Rectal smooth muscle tissue (tissue), 1 donor: Measurements from ENCODE around the gene ZNF626.
"Not testable (repeated sequence)": the region's sequence is repeated elsewhere in the genome, so short reads cannot be mapped to it uniquely, and the experiment has no call there.

Experiments used
- H3K27ac ChIP-seq: one replicate; pipeline ENCODE4 v1.7.0; 2013; ENCODE audit warnings: low read depth, low read length, inconsistent platforms
- H3K27me3 ChIP-seq: one replicate; pipeline ENCODE4 v1.7.0; 2013; ENCODE audit warnings: low read length; ENCODE audit not compliant: control insufficient read depth, insufficient read depth
- H3K36me3 ChIP-seq: one replicate; pipeline ENCODE4 v1.7.0; 2013; ENCODE audit warnings: low read length; ENCODE audit not compliant: control insufficient read depth, insufficient read depth
- H3K4me1 ChIP-seq: one replicate; pipeline ENCODE4 v1.7.0; 2013; ENCODE audit warnings: low read length; ENCODE audit not compliant: control insufficient read depth, insufficient read depth
- H3K4me3 ChIP-seq: one replicate; pipeline ENCODE4 v1.7.0; 2013; ENCODE audit warnings: low read length
- H3K9ac ChIP-seq: one replicate; pipeline ENCODE4 v1.7.0; 2013; ENCODE audit warnings: low read length

Gene ZNF626

GRCh38 chr19:20661150-20661819 is at the start of gene ZNF626:
ZNF626 (minus strand) TSS chr19:20661571; CDS start chr19:20661446, 125 bp downstream.
- no peaks in the 10 kb centered on the region for H3K36me3 ChIP-seq
- H3K4me1 ChIP-seq, result no peaks in the 10 kb centered on the region
- H3K27ac ChIP-seq, result peak within 1 kb of the TSS; percentile 89
- H3K4me3 ChIP-seq, result peak within 1 kb of the TSS; percentile 92
- no peaks in the 10 kb centered on the region for H3K27me3 ChIP-seq
- peak within 1 kb of the TSS; percentile 95 for H3K9ac ChIP-seq

GRCh38 chr19:20669263-20669662 is 7.9 kb upstream of the ZNF626 start:
- H3K27me3 ChIP-seq, result no peaks in the 10 kb centered on the region
- H3K4me1 ChIP-seq, result no peaks in the 10 kb centered on the region
- H3K9ac ChIP-seq, result no peak overlapping the region
- H3K27ac ChIP-seq, result no peak overlapping the region
- no peak overlapping the region for H3K4me3 ChIP-seq
- no peaks in the 10 kb centered on the region for H3K36me3 ChIP-seq

GRCh38 chr19:20667281-20667680 is 5.9 kb upstream of the ZNF626 start:
- Histone ChIP-seq H3K27me3 (no peaks in the 10 kb centered on the region), H3K27ac (no peak overlapping the region), H3K9ac (no peak overlapping the region), H3K4me1 (no peaks in the 10 kb centered on the region), H3K36me3 (no peaks in the 10 kb centered on the region), H3K4me3 (no peak overlapping the region)

- peak overlapping the region; percentile 56 for H3K27ac ChIP-seq
- no peak overlapping the region for H3K9ac ChIP-seq
- H3K36me3 ChIP-seq, result no peaks in the 10 kb centered on the region
- H3K4me1 ChIP-seq, result no peaks in the 10 kb centered on the region
- no peaks in the 10 kb centered on the region for H3K27me3 ChIP-seq
- H3K4me3 ChIP-seq, result peak overlapping the region; percentile 8
Measured at GRCh38 chr19:20664901-20665781, 3.8 kb upstream of the ZNF626 start.

GRCh38 chr19:20664475-20664874 is 3.1 kb upstream of the ZNF626 start:
- not testable (repeated sequence) for H3K36me3 ChIP-seq, H3K9ac ChIP-seq, H3K27me3 ChIP-seq, H3K4me3 ChIP-seq, H3K4me1 ChIP-seq
- peak overlapping the region; percentile 56 for H3K27ac ChIP-seq

GRCh38 chr19:20662421-20663105 is 1.2 kb upstream of the ZNF626 start:
- no peak overlapping the region for H3K4me3 ChIP-seq
- H3K27me3 ChIP-seq, result no peaks in the 10 kb centered on the region
- H3K9ac ChIP-seq, result no peak overlapping the region
- no peaks in the 10 kb centered on the region for H3K36me3 ChIP-seq
- H3K27ac ChIP-seq, result no peak overlapping the region
- no peaks in the 10 kb centered on the region for H3K4me1 ChIP-seq

GRCh38 chr19:20660473-20661140 is 764 bp downstream of the ZNF626 start:
- Histone ChIP-seq H3K9ac (no peak overlapping the region), H3K4me3 (peak overlapping the region; percentile 92), H3K27me3 (no peaks in the 10 kb centered on the region), H3K4me1 (no peaks in the 10 kb centered on the region), H3K36me3 (no peaks in the 10 kb centered on the region), H3K27ac (peak overlapping the region; percentile 89)

- Histone ChIP-seq H3K27me3 (no peaks in the 10 kb centered on the region), H3K36me3 (peaks cover 9% of the 10 kb centered on the region), H3K9ac (no peak overlapping the region), H3K27ac (no peak overlapping the region), H3K4me1 (no peaks in the 10 kb centered on the region), H3K4me3 (no peak overlapping the region)
Measured at GRCh38 chr19:20640545-20640944, 20.8 kb downstream of the ZNF626 start.

- H3K9ac ChIP-seq, result no peak overlapping the region
- no peaks in the 10 kb centered on the region for H3K27me3 ChIP-seq
- H3K27ac ChIP-seq, result no peak overlapping the region
- H3K4me3 ChIP-seq, result no peak overlapping the region
- H3K36me3 ChIP-seq, result peaks cover 12% of the 10 kb centered on the region
- H3K4me1 ChIP-seq, result no peaks in the 10 kb centered on the region
Measured at GRCh38 chr19:20640023-20640422, 21.3 kb downstream of the ZNF626 start.

GRCh38 chr19:20624560-20624959 is 36.8 kb downstream of the ZNF626 start:
- not testable (repeated sequence) for H3K9ac ChIP-seq, H3K4me1 ChIP-seq, H3K27me3 ChIP-seq, H3K36me3 ChIP-seq, H3K27ac ChIP-seq, H3K4me3 ChIP-seq

- H3K27ac ChIP-seq, result no peak overlapping the region
- no peaks in the 10 kb centered on the region for H3K4me1 ChIP-seq
- H3K27me3 ChIP-seq, result no peaks in the 10 kb centered on the region
- no peak overlapping the region for H3K9ac ChIP-seq
- no peaks in the 10 kb centered on the region for H3K36me3 ChIP-seq
- no peak overlapping the region for H3K4me3 ChIP-seq
Measured at GRCh38 chr19:20616071-20616470, 45.3 kb downstream of the ZNF626 start.

- H3K9ac ChIP-seq, H3K4me1 ChIP-seq, H3K4me3 ChIP-seq, H3K27ac ChIP-seq, H3K27me3 ChIP-seq, H3K36me3 ChIP-seq: not testable (repeated sequence)
Measured at GRCh38 chr19:20614971-20615370, 46.4 kb downstream of the ZNF626 start.
